ENCODE data around the gene EGFL7. TPM values are rescaled to one million over a fixed set of nuclear protein-coding genes. Genes with fewer than 3 reads are reported as not detected.

Gene EGFL7
- total and polyA plus RNA-seq, 2 of the 8 experiments (the other 6 are each of a cell fraction or from before 2014, with no cell fraction given), result 37.8 to 53.4 TPM

GRCh38 chr9:136675477-136676296 is 13.0 kb downstream of the EGFL7 start:
- no peak overlapping the region for H3K4ac ChIP-seq (replicated peaks; ENCODE audit: insufficient read length, low read depth, low read length)
- no peak overlapping the region for H3K23ac ChIP-seq (ENCODE audit: insufficient read length)
- H3K36me3 ChIP-seq (ENCODE audit: control insufficient read depth in 2 of 4, insufficient read depth in 4 of 4, low read length in 3 of 4), result no peaks in the 10 kb centered on the region; a peak in 2 of 8 replicates
- ChIA-PET CTCF (ENCODE audit: partially characterized antibody) (interaction anchor here (0.7 to 6.5 kb wide), 11 partner anchors 8 to 1458 kb away, joined by 3 to 125 read pairs (median 8); partner anchors contain the start of gene AGPAT2), POLR2A (ENCODE audit: partially characterized antibody) (interaction anchor here (0.7 to 1.2 kb wide), 4 partner anchors 9 to 53 kb away, joined by 3 to 4 read pairs (median 3); no protein-coding TSS in a partner anchor)
- DNase-seq (ENCODE audit: low read depth in 1 of 2, low spot score in 2 of 2) (no peak), FAIRE-seq (no peak)
- no peak overlapping the region for H3K14ac ChIP-seq (ENCODE audit: insufficient read length)
- peaks cover 0 to 4% (median 0%) of the 10 kb centered on the region in 4 experiments; a peak in 1 of 7 replicates for H3K4me1 ChIP-seq (replicated peaks in 1 of 4; ENCODE audit: control insufficient read depth in 3 of 4, insufficient read depth in 4 of 4, low read length in 3 of 4)
- no peak overlapping the region for H2BK12ac ChIP-seq (ENCODE audit: low read depth, low read length)
- H3K9ac ChIP-seq (replicated peaks in 1 of 4; ENCODE audit: extremely low read depth in 1 of 4, low read depth in 3 of 4, low read length in 3 of 4), result no peak overlapping the region
- no peak overlapping the region for H2BK5ac ChIP-seq (ENCODE audit: low read depth, low read length)
- H3K4me2 ChIP-seq (ENCODE audit: insufficient read depth in 1 of 2, low read depth in 2 of 2, low read length in 2 of 2), result no peak overlapping the region
- H3K27ac ChIP-seq (ENCODE audit: low read depth, low read length), result no peak overlapping the region
- no peak overlapping the region for H2BK120ac ChIP-seq (replicated peaks; ENCODE audit: low read depth, low read length)
- H3K27me3 ChIP-seq (replicated peaks in 1 of 4; ENCODE audit: control insufficient read depth in 3 of 4, extremely low read depth in 1 of 4, insufficient read depth in 3 of 4, low read length in 3 of 4), result no peaks in the 10 kb centered on the region
- no peak overlapping the region for H2BK15ac ChIP-seq (ENCODE audit: low read length)
- 95% methylated on average over 10 of the region's 16 CpGs; no CpG with 5 or more reads in 1 of the 2 experiments for WGBS, 2 experiments (ENCODE audit: extremely low coverage in 1 of 2, insufficient coverage in 1 of 2, insufficient read length in 1 of 2, insufficient replicate concordance in 2 of 2, low coverage in 1 of 2, low lambda C conversion rate in 2 of 2, missing lambda C conversion rate in 1 of 2)
- H4K20me1 ChIP-seq (replicated peaks in 1 of 2; ENCODE audit: control insufficient read depth in 1 of 2, insufficient read depth in 2 of 2, low read length in 2 of 2), result peaks cover 0 to 2% of the 10 kb centered on the region in 2 experiments
- no peaks in the 10 kb centered on the region for H3K79me1 ChIP-seq (ENCODE audit: low read depth, low read length)
- no peak overlapping the region for H3K4me3 ChIP-seq (ENCODE audit: extremely low read depth in 1 of 4, insufficient read depth in 2 of 4, low read depth in 3 of 4, low read length in 4 of 4)
- H2AK5ac ChIP-seq (ENCODE audit: low read depth, low read length), result no peak overlapping the region
- H2AFZ ChIP-seq (ENCODE audit: low read length), result no peak overlapping the region
- no peak overlapping the region for H3K18ac ChIP-seq (ENCODE audit: extremely low read depth, low read length)
- H4K8ac ChIP-seq (ENCODE audit: extremely low read depth, insufficient read depth, low read length), result no peak overlapping the region
- no peak overlapping the region for H3K56ac ChIP-seq (replicated peaks; ENCODE audit: insufficient read length, low read depth, low read length)
- no peak overlapping the region for H2BK20ac ChIP-seq (ENCODE audit: low read length)
- no peak overlapping the region for H4K5ac ChIP-seq (ENCODE audit: insufficient read length, low read depth, low read length)
- no peaks in the 10 kb centered on the region for H3K79me2 ChIP-seq (ENCODE audit: control insufficient read depth in 1 of 2, insufficient read depth in 2 of 2, low read length in 2 of 2)
- H3K9me3 ChIP-seq (ENCODE audit: insufficient read depth in 2 of 2, low read depth in 1 of 2, low read length in 1 of 2), result no peaks in the 10 kb centered on the region
- no peak overlapping the region for H4K91ac ChIP-seq (replicated peaks; ENCODE audit: insufficient read length, low read length)
- H3K23me2 ChIP-seq (ENCODE audit: low read depth, low read length), result no peaks in the 10 kb centered on the region
- TF ChIP-seq JUND (IDR thresholded peaks at IDR 0.05; ENCODE audit: low read length), result no peak
